ENCODE measurements around the gene NGEF.
"Not testable (repeated sequence)": the region's sequence is repeated elsewhere in the genome, so short reads cannot be mapped to it uniquely, and the experiment has no call there.

The NGEF gene

GRCh38 chr2:233019610-233020009 lies 6.6 kb upstream of the NGEF start:
- DNase-seq: not testable (repeated sequence)

- DNase-seq: no peak
Observed at GRCh38 chr2:233017947-233018346, 4.9 kb upstream of the NGEF start.

GRCh38 chr2:233015019-233015645 lies 2.1 kb upstream of the NGEF start:
- peak; percentile 4 for DNase-seq

- no peak for DNase-seq
Observed at GRCh38 chr2:233013650-233014049, 594 bp upstream of the NGEF start.

- peak; percentile 50 for DNase-seq
Observed at GRCh38 chr2:233012301-233012971, 620 bp downstream of the NGEF start.

- no peak for DNase-seq
Observed at GRCh38 chr2:233011702-233012131, 1.3 kb downstream of the NGEF start.

- no peak for DNase-seq
Observed at GRCh38 chr2:233011268-233011650, 1.8 kb downstream of the NGEF start.

GRCh38 chr2:233010569-233011267 lies 2.3 kb downstream of the NGEF start:
- DNase-seq: no peak

GRCh38 chr2:233009661-233010060 lies 3.4 kb downstream of the NGEF start:
- no peak for DNase-seq

- no peak for DNase-seq
Observed at GRCh38 chr2:233007739-233008138, 5.3 kb downstream of the NGEF start.

- DNase-seq: no peak
Observed at GRCh38 chr2:233007270-233007669, 5.8 kb downstream of the NGEF start.

GRCh38 chr2:233006648-233007047 lies 6.4 kb downstream of the NGEF start:
- DNase-seq: no peak

- no peak for DNase-seq
Observed at GRCh38 chr2:233005096-233005495, 8.0 kb downstream of the NGEF start.

GRCh38 chr2:233003658-233004555 lies 9.1 kb downstream of the NGEF start:
- DNase-seq: no peak

- DNase-seq: no peak
Observed at GRCh38 chr2:233002829-233003657, 10.0 kb downstream of the NGEF start.

GRCh38 chr2:233000886-233001750 lies 11.9 kb downstream of the NGEF start:
- peak; percentile 50 for DNase-seq

GRCh38 chr2:232999354-232999753 lies 13.7 kb downstream of the NGEF start:
- DNase-seq: peak; percentile 61

GRCh38 chr2:232998666-232998985 lies 14.4 kb downstream of the NGEF start:
- DNase-seq: no peak

GRCh38 chr2:232997749-232998665 lies 15.0 kb downstream of the NGEF start:
- peak; percentile 40 for DNase-seq

- DNase-seq: peak; percentile 41
Observed at GRCh38 chr2:232994446-232994845, 18.6 kb downstream of the NGEF start.

Data from islet precursor cell (in vitro differentiated cells).